Astrocyte of the spinal cord (primary cell): ENCODE measurements around the gene CACNA1H.

Experiments
- DNase-seq: peaks from one replicate; pipeline ENCODE4 v3.0.0; 2011; ENCODE audit warnings: low read depth, low spot score
- H3K4me3 ChIP-seq: 2 replicates; pipeline ENCODE4 v1.5.1; 2011; ENCODE audit warnings: low read depth, mild to moderate bottlenecking, low read length, moderate library complexity
- in situ Hi-C: cut with HindIII; loops from 2 replicates; pipeline ENCODE4 v1.10.0; 2017; ENCODE audit warnings: low sequenced_read_pairs
- TF ChIP-seq, protein P1 (sequence below): IDR thresholded peaks from 2 replicates; pipeline ENCODE4 v1.5.1; 2012; ENCODE audit warnings: low read depth, mild to moderate bottlenecking, low read length, inconsistent platforms

The CACNA1H gene

DNA sequence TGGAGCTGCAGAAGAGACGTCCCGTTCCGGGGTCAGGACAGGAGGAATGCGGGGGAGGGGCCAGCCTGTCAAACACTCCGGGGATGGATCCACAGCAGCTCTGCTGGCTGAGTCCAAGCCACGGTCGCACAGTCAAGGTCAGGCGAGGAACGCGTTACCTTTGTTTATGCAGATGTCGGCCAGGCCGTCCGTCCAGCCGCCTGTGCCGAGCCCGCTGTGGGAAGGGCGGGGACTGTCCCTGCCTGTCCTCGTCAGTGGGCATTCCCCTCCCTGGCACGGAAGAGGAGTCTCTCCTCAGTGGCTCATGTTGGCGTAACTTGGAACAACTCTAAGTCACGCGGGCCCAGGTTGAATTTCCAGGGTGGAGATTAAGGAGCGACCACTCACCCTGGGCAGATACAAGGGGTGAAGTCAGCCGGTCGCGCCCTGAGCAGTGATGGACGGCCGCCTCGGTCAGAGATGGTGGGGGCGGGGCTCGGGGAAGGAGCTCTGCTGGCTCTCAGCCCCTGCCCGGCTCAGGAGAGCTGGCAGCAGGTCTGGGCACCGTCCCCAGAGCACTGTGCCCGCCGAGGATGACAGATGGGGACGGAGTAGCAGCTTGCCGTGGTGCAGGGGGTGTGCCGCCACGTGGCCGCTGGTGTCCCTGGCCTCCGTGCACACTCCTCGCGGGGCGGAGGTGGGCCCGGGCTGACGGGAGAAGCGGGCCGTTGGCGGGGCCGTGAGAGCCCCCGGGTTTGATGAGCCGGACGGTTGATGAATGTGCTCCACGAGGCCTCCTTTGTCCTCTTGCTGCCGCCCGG, 7.3 kb downstream of the CACNA1H start:
- TF ChIP-seq, protein P1, sequence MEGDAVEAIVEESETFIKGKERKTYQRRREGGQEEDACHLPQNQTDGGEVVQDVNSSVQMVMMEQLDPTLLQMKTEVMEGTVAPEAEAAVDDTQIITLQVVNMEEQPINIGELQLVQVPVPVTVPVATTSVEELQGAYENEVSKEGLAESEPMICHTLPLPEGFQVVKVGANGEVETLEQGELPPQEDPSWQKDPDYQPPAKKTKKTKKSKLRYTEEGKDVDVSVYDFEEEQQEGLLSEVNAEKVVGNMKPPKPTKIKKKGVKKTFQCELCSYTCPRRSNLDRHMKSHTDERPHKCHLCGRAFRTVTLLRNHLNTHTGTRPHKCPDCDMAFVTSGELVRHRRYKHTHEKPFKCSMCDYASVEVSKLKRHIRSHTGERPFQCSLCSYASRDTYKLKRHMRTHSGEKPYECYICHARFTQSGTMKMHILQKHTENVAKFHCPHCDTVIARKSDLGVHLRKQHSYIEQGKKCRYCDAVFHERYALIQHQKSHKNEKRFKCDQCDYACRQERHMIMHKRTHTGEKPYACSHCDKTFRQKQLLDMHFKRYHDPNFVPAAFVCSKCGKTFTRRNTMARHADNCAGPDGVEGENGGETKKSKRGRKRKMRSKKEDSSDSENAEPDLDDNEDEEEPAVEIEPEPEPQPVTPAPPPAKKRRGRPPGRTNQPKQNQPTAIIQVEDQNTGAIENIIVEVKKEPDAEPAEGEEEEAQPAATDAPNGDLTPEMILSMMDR, result no peak
- in situ Hi-C loops, result no loop called here
- no peak for DNase-seq
- H3K4me3 ChIP-seq, result no peak overlapping the region

DNA sequence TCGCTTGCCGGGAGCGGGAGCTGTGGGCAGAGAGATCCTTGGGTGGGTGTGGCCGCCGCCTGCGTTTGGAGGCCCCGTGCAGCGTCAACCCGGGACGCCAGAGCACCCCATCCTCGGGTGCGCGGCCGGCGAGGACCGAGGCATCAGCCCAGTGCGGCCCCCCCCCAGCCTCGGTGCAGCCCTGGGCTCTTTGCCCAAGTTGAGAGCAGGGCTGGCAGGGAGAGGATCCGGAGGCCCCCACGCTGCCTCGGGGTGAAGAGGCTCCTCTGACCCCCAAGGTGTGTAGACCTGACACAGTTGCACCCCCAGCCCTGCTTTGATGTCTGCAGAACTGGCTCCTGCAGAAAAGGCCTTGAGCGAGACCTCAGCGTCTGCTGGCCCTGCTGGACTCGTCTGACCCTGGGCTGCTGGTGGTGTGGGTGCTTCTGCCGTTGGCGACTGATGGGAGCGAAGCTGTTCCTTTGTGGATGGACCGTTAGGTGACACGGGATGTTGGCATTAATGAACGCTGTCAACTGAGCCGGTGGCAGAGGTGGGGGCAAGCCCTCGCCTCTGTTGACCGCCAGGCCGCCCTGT, 8.0 kb downstream of the CACNA1H start:
- TF ChIP-seq, protein P1, result no peak
- no peak for DNase-seq
- H3K4me3 ChIP-seq, result no peak overlapping the region
- in situ Hi-C loops, result no loop called here

DNA sequence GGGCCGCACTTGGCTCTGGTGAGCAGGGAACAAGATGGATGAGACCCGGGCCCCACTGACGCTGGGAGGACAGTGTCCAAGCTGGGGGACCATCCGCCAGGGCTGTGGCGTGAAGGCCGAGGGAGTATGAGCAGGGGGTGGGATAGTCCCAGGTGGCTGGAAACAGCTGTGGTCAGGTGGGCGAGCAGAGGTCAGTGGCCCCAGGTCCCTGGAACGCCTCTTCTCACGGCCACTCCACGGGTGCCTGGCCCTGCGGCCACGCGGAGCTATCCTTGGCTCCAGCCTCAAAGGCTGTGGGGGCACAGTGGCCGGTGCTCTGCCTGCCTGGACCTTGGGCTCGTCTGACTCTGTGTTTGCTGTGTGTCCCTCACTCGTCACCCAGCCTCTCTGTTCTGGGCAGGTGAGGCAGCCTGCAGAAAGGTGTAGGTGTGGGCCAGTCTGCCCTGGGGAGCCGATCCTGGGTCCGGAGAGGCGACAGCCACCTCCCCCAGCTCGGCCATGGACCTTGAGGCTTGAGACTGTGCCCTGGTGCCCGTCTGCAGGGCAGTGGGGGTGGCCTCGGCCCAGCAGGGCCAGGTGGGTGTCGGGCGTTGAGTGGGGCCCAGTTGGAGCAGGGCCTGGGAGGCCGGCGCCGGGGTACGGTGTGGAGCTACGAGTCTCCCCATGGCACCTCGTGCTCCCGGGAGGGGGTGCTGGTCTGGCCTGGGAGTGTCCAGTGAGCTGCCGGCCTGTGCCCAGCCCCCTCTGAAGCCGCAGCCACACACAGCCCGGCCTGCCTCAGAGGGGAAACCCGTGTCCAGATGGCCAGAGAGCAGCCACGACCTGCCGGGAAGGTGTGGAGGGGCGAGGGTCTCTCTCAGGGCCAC, 10.0 kb downstream of the CACNA1H start:
- in situ Hi-C loops, result no loop called here
- no peak overlapping the region for H3K4me3 ChIP-seq
- TF ChIP-seq, protein P1, result no peak
- no peak for DNase-seq

DNA sequence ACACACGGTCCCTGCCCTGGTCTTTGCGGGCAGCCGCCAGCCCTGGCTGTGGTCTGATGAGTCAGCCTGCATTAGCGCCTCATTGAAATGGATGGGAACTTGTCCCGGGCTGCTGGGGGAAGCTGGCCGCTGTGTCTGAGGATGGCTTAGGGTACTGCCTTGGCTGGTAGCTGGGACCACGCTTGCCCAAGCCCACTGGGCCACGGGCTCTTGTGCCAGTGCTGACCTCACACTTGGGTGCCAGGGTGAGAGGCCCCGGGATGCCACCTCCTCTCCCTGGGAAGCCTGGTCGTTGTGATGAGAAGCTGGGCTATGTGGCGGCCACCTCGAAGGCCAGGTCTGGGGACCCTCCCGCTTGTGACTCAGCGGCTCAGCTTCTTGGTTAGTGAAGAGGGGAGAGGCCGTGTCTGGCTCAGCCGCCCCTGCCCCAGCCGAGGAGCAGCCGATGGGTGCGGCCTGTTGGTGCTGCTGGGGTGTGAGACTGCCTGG, 10.7 kb downstream of the CACNA1H start:
- in situ Hi-C loops, result no loop called here
- DNase-seq, result peak; percentile 39
- TF ChIP-seq, protein P1, result no peak
- H3K4me3 ChIP-seq, result no peak overlapping the region

DNA sequence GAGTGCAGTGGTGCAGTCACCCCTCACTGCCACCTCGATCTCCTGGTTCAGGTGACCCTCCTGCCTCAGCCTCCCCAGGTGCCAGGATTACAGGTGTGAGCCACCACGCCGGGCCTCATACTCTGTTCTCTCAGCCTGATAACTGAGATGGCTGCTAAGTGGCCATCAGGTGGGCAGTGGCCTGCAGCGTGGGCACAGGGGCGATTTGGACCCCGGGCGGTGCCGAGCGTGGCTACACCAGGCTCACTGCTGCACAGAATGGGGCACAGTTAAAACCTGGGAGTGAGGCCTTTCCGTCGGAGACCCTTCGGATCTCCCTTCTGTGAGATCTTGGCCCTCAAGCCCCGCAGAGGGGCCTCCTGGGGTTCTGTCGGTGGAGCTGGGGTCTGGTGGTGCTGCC, 11.5 kb downstream of the CACNA1H start:
- DNase-seq, result no peak
- no peak overlapping the region for H3K4me3 ChIP-seq
- in situ Hi-C loops, result no loop called here
- TF ChIP-seq, protein P1, result no peak

DNA sequence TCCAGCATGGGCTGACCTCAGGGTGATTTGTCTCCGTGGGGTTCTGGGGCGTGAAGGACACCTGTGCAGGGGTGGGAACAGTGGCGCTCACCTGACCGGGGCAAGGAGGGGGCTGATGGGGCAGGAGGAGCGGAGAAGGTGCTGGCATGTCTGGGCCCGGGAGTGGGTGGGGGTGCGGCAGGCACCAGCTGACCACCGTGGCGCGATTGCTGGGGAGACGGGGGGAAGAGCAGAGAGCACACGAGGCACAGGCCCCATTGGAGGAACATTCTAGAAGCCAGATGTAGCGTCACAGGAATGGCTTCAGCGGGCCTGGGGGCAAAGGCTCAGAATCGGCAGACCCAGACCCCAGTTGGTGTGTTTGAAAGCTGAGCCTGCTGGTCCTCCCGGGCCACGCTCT, 12.1 kb downstream of the CACNA1H start:
- H3K4me3 ChIP-seq, result no peak overlapping the region
- DNase-seq, result no peak
- in situ Hi-C loops, result no loop called here
- TF ChIP-seq, protein P1, result no peak
